ENCODE results near the gene SLIT1.

The SLIT1 gene

GRCh38 chr10:96949039-96949683 is 236.6 kb downstream of the SLIT1 start:
- DNase-seq: no peak

Data from stimulated activated CD4-positive, alpha-beta T cell treated with anti-CD3 and anti-CD28 coated beads, Interleukin-2, amount 100 ng/mL, for 48 hours (primary cell).